Panc1 (cell line): Measurements from ENCODE around the gene PPM1D.

Source experiments
- CTCF ChIP-seq: fragments of 450-650 bp; IDR thresholded peaks from 2 replicates; pipeline ENCODE4 v1.5.1; 2017; ENCODE audit warnings: mild to moderate bottlenecking
- TF ChIP-seq, protein P1 (sequence below), 2 experiments: IDR thresholded peaks; 2 replicates each; pipeline ENCODE4 v1.6.1; 2011 to 2012; ENCODE audit warnings: low read depth in 2 of 2, control low read depth in 1 of 2, low read length in 1 of 2, mild to moderate bottlenecking in 1 of 2, moderate library complexity in 1 of 2; ENCODE audit not compliant: insufficient read depth in 1 of 2

DNA sequence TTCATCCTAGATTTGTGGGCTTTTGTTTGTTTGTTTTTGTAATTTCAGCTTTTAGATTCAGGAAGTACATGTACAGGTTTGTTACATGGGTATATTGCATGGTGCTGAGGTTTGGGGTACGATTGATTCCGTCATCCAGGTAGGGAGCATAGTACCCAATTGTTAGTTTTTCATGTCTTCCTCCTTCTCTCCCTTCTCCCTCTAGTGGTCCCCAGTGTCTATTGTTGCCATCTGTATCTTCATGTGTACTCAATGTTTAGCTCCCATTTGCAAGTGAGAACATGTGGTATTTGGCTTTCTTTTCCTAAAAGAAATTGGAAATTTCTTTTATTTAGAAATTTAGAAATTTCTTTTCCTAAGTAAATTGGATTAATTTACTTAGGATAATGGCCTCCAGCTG, 40.5 kb downstream of the PPM1D start:
- TF ChIP-seq, protein P1, sequence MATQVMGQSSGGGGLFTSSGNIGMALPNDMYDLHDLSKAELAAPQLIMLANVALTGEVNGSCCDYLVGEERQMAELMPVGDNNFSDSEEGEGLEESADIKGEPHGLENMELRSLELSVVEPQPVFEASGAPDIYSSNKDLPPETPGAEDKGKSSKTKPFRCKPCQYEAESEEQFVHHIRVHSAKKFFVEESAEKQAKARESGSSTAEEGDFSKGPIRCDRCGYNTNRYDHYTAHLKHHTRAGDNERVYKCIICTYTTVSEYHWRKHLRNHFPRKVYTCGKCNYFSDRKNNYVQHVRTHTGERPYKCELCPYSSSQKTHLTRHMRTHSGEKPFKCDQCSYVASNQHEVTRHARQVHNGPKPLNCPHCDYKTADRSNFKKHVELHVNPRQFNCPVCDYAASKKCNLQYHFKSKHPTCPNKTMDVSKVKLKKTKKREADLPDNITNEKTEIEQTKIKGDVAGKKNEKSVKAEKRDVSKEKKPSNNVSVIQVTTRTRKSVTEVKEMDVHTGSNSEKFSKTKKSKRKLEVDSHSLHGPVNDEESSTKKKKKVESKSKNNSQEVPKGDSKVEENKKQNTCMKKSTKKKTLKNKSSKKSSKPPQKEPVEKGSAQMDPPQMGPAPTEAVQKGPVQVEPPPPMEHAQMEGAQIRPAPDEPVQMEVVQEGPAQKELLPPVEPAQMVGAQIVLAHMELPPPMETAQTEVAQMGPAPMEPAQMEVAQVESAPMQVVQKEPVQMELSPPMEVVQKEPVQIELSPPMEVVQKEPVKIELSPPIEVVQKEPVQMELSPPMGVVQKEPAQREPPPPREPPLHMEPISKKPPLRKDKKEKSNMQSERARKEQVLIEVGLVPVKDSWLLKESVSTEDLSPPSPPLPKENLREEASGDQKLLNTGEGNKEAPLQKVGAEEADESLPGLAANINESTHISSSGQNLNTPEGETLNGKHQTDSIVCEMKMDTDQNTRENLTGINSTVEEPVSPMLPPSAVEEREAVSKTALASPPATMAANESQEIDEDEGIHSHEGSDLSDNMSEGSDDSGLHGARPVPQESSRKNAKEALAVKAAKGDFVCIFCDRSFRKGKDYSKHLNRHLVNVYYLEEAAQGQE (IDR thresholded peaks at IDR 0.05; ENCODE audit: insufficient read depth in 1 of 2, low read depth in 2 of 2, low read length in 1 of 2), result no peak
- peak; percentile 42; the same call in 1 of the 2 replicates for TF ChIP-seq CTCF
